ENCODE measurements around the gene MTMR3. TPM values are rescaled to one million over a fixed set of nuclear protein-coding genes. Genes with fewer than 3 reads are reported as not detected.

Gene MTMR3
- total and polyA plus RNA-seq, 2 of the 8 experiments (the other 6 are each of a cell fraction or from before 2014, with no cell fraction given): 16.9 to 18.5 TPM

DNA sequence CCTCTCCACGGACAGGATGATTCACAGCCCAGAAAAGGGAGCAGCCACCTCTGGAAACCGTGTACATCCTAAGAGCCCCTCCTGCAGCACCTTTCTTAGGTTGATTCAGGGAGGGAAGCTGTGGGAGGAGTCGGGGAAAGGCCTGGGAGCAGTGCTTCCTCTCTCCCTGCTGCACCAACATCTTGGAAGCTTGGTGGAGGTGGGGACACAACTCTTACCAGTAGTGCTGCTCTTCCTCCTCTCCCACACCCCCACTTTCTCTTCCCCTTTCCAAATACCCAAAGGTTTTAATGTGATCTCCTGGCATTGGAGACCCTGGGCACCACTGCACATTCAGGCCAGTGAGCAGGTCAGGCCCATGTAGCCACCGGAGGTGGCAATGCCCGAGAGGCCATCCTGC, 150.9 kb downstream of the MTMR3 start:
- no peak overlapping the region for H2BK15ac ChIP-seq (ENCODE audit: low read length)
- no peak overlapping the region for H3K27ac ChIP-seq (ENCODE audit: low read depth, low read length)
- no peaks in the 10 kb centered on the region for H3K23me2 ChIP-seq (ENCODE audit: low read depth, low read length)
- DNase-seq (ENCODE audit: low read depth in 1 of 2, low spot score in 2 of 2) (no peak), FAIRE-seq (no peak)
- no peaks in the 10 kb centered on the region for H3K9me3 ChIP-seq (ENCODE audit: insufficient read depth in 2 of 2, low read depth in 1 of 2, low read length in 1 of 2)
- no peak overlapping the region for H4K5ac ChIP-seq (ENCODE audit: insufficient read length, low read depth, low read length)
- ChIA-PET CTCF (ENCODE audit: partially characterized antibody) (interaction anchor here (0.7 to 1.4 kb wide), 5 partner anchors 13 to 307 kb away, joined by 3 to 6 read pairs (median 3); no protein-coding TSS in a partner anchor), POLR2A (ENCODE audit: partially characterized antibody) (no interaction called here)
- no peak overlapping the region for H3K56ac ChIP-seq (replicated peaks; ENCODE audit: insufficient read length, low read depth, low read length)
- no peaks in the 10 kb centered on the region for H3K36me3 ChIP-seq (ENCODE audit: control insufficient read depth in 2 of 4, insufficient read depth in 4 of 4, low read length in 3 of 4)
- no peak overlapping the region for H3K4me3 ChIP-seq (ENCODE audit: extremely low read depth in 1 of 4, insufficient read depth in 2 of 4, low read depth in 3 of 4, low read length in 4 of 4)
- H2BK120ac ChIP-seq (replicated peaks; ENCODE audit: low read depth, low read length): no peak overlapping the region
- no peak overlapping the region for H3K4me2 ChIP-seq (ENCODE audit: insufficient read depth in 1 of 2, low read depth in 2 of 2, low read length in 2 of 2)
- H2BK5ac ChIP-seq (ENCODE audit: low read depth, low read length): no peak overlapping the region
- TF ChIP-seq SIN3A (conservative IDR thresholded peaks at IDR 0.05 in 1 of 2, IDR thresholded peaks at IDR 0.05 in 1 of 2; ENCODE audit: low read depth in 1 of 2, low read length in 2 of 2): no peak
- no peak for TF ChIP-seq JUND (IDR thresholded peaks at IDR 0.05; ENCODE audit: low read length)
- no peak for TF ChIP-seq RBBP5 (IDR thresholded peaks at IDR 0.05; ENCODE audit: borderline replicate concordance, low read depth, low read length)
- H4K91ac ChIP-seq (replicated peaks; ENCODE audit: insufficient read length, low read length): no peak overlapping the region
- H3K23ac ChIP-seq (ENCODE audit: insufficient read length): no peak overlapping the region
- H3K27me3 ChIP-seq (replicated peaks in 1 of 4; ENCODE audit: control insufficient read depth in 3 of 4, extremely low read depth in 1 of 4, insufficient read depth in 3 of 4, low read length in 3 of 4): no peaks in the 10 kb centered on the region
- no peaks in the 10 kb centered on the region for H4K20me1 ChIP-seq (replicated peaks in 1 of 2; ENCODE audit: control insufficient read depth in 1 of 2, insufficient read depth in 2 of 2, low read length in 2 of 2)
- no peaks in the 10 kb centered on the region for H3K79me2 ChIP-seq (ENCODE audit: control insufficient read depth in 1 of 2, insufficient read depth in 2 of 2, low read length in 2 of 2)
- no peak overlapping the region for H4K8ac ChIP-seq (ENCODE audit: extremely low read depth, insufficient read depth, low read length)
- H2BK20ac ChIP-seq (ENCODE audit: low read length): no peak overlapping the region
- H3K4ac ChIP-seq (replicated peaks; ENCODE audit: insufficient read length, low read depth, low read length): no peak overlapping the region
- H3K79me1 ChIP-seq (ENCODE audit: low read depth, low read length): no peaks in the 10 kb centered on the region
- no peak overlapping the region for H3K14ac ChIP-seq (ENCODE audit: insufficient read length)
- no peaks in the 10 kb centered on the region; a peak in 2 of 7 replicates for H3K4me1 ChIP-seq (replicated peaks in 1 of 4; ENCODE audit: control insufficient read depth in 3 of 4, insufficient read depth in 4 of 4, low read length in 3 of 4)
- H2AK5ac ChIP-seq (ENCODE audit: low read depth, low read length): no peak overlapping the region
- H3K9ac ChIP-seq (replicated peaks in 1 of 4; ENCODE audit: extremely low read depth in 1 of 4, low read depth in 3 of 4, low read length in 3 of 4): no peak overlapping the region
- no peak overlapping the region for H2BK12ac ChIP-seq (ENCODE audit: low read depth, low read length)
- H2AFZ ChIP-seq (ENCODE audit: low read length): no peak overlapping the region
- no peak overlapping the region for H3K18ac ChIP-seq (ENCODE audit: extremely low read depth, low read length)
- 85% methylated on average over 5 of the region's 5 CpGs; no CpG with 5 or more reads in 1 of the 2 experiments for WGBS, 2 experiments (ENCODE audit: extremely low coverage in 1 of 2, insufficient coverage in 1 of 2, insufficient read length in 1 of 2, insufficient replicate concordance in 2 of 2, low coverage in 1 of 2, low lambda C conversion rate in 2 of 2, missing lambda C conversion rate in 1 of 2)
